Measurements from ENCODE around the gene ATF4. TPM values are rescaled to one million over a fixed set of nuclear protein-coding genes. Genes with fewer than 3 reads are reported as not detected.
A peak's percentile ranks its signal among the peaks of the same experiment; 100 is the strongest.
"Not testable (repeated sequence)": the region's sequence is repeated elsewhere in the genome, so short reads cannot be mapped to it uniquely, and the experiment has no call there.

The ATF4 gene
- total and polyA plus RNA-seq, 2 of the 13 experiments (the other 11 are each of a cell fraction or from before 2014, with no cell fraction given) = 486 to 1,297 TPM

DNA sequence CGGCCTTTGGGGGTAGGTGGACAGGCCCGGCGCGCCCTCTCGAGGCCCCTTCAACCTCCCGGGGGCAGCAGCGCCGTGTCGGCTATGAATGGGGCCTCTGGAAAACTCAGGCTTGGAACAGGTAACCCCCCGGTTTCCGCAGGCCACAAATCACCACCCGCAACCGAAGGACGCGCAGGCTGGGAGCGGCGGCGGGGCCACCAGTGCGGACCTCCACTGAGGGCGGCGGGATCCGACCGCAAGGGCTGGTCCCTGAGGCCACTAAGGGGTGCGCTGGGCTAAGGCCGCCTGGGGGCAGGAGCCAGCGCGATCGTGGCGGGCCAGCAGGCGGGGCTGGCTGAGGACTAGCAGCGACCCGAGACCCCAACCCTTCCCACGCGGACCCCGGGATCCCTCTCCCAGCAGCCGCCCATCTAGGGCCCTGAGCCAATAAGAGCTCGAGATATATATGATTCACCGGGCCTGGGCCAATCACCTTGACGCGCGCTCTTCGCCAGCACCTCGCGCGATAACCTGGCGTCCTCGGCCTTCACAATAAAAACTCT, 609 bp upstream of the ATF4 start (continued):
- TF ChIP-seq ZNF816 (CRISPR knock-in tag; IDR thresholded peaks at IDR 0.05; ENCODE audit: borderline replicate concordance) (0 out of 2 replicates have a peak, but pooled peaks have one; percentile 58), MYNN (CRISPR knock-in tag; IDR thresholded peaks at IDR 0.05; ENCODE audit: low read depth) (no peak), ESRRA (CRISPR knock-in tag; IDR thresholded peaks at IDR 0.05; ENCODE audit: low read depth) (no peak)

- H3K9me3 ChIP-seq (ENCODE audit: low read length); in situ Hi-C loops (cut with HindIII; ENCODE audit: extremely low pct_ligation_motif_present, low pct_unique_long_range_greater_than_20kb); BruUV-seq (replicated peaks); H3K27me3 ChIP-seq (ENCODE audit: control insufficient read depth in 1 of 2, insufficient read depth in 2 of 2, low read length in 2 of 2); FAIRE-seq; H2AFZ ChIP-seq (ENCODE audit: low read length); ATAC-seq; DNase-seq (ENCODE audit: low spot score); CTCF ChIA-PET (ENCODE audit: low intra/inter-chr PET ratio, low total read pairs); TF ChIP-seq MAZ (IDR thresholded peaks at IDR 0.05; ENCODE audit: borderline replicate concordance, low read depth, low read length): not testable (repeated sequence)
- Histone ChIP-seq H3K9ac (ENCODE audit: insufficient read depth, low read depth, low read length) (peak overlapping the region; percentile 100), H3K4me3 (replicated peaks in 1 of 3; ENCODE audit: insufficient read depth in 1 of 3, low read depth in 2 of 3, low read length in 3 of 3) (peak overlapping the region; percentile 98 to 100 (median 100)), H3K4me2 (ENCODE audit: low read depth, low read length) (peak overlapping the region; percentile 96), H3K4me1 (ENCODE audit: insufficient read depth, low read length) (peaks cover 56% of the 10 kb centered on the region), H3K27ac (ENCODE audit: extremely low read length, insufficient read depth, low read length) (peak overlapping the region; percentile 100), H4K20me1 (ENCODE audit: insufficient read depth, low read length) (peaks cover 44% of the 10 kb centered on the region), H3K36me3 (replicated peaks in 1 of 2; ENCODE audit: control insufficient read depth in 1 of 2, insufficient read depth in 2 of 2, low read length in 2 of 2) (peaks cover 17 to 28% of the 10 kb centered on the region in 2 experiments; a peak in 4 of 5 replicates), H3K79me2 (ENCODE audit: insufficient read depth, low read length) (peaks cover 40% of the 10 kb centered on the region)
- intact Hi-C loops (cut with micrococcal nuclease; ENCODE audit: unreplicated experiment) = loop anchor here (2.0 kb wide), 1 partner anchor 18 kb away; the partner anchor contains the start of gene MIEF1
- 0 out of 2 replicates have a peak, but pooled peaks have one; percentile 12 for TF ChIP-seq PRMT3 (CRISPR knock-in tag; IDR thresholded peaks at IDR 0.05; ENCODE audit: borderline replicate concordance, low read depth)
- peak; percentile 10; the same call in 1 of the 2 replicates for TF ChIP-seq ZBTB7A (CRISPR knock-in tag; IDR thresholded peaks at IDR 0.05)
- peak; percentile 58; the same call in 1 of the 2 replicates for TF ChIP-seq SRF (IDR thresholded peaks at IDR 0.05; ENCODE audit: low read depth, low read length)
- 0 out of 2 replicates have a peak, but pooled peaks have one; percentile 5 for TF ChIP-seq ZNF782 (CRISPR knock-in tag; IDR thresholded peaks at IDR 0.05; ENCODE audit: borderline replicate concordance)
- TF ChIP-seq FOXC1 (CRISPR knock-in tag; IDR thresholded peaks at IDR 0.05; ENCODE audit: borderline replicate concordance) = 0 out of 2 replicates have a peak, but pooled peaks have one; percentile 5
- 0 out of 2 replicates have a peak, but pooled peaks have one; percentile 16 for TF ChIP-seq ZBTB38 (CRISPR knock-in tag; IDR thresholded peaks at IDR 0.05)
- TF ChIP-seq THAP7 (CRISPR knock-in tag; IDR thresholded peaks at IDR 0.05) = peak; percentile 34; the same call in 1 of the 2 replicates
- 0 out of 2 replicates have a peak, but pooled peaks have one; percentile 75 for TF ChIP-seq PAF1 (CRISPR knock-in tag; IDR thresholded peaks at IDR 0.05)
- TF ChIP-seq MAZ (CRISPR knock-in tag; IDR thresholded peaks at IDR 0.05; ENCODE audit: low read depth) = 0 out of 2 replicates have a peak, but pooled peaks have one; percentile 20
- TF ChIP-seq AKAP8 (CRISPR knock-in tag; IDR thresholded peaks at IDR 0.05) = peak; percentile 67; the same call in 1 of the 2 replicates
- 0 out of 2 replicates have a peak, but pooled peaks have one; percentile 28 for TF ChIP-seq FLYWCH1 (CRISPR knock-in tag; IDR thresholded peaks at IDR 0.05)
- peak; percentile 51; the same call in 1 of the 2 replicates for TF ChIP-seq SP4 (CRISPR knock-in tag; IDR thresholded peaks at IDR 0.05)
- 10% methylated on average over 7 of the region's 28 CpGs for WGBS (ENCODE audit: low lambda C conversion rate)
- POLR2A ChIA-PET = interaction anchor here (1.7 to 3.0 kb wide), 4 partner anchors 9 to 202 kb away, joined by 25 to 118 read pairs (median 58); partner anchors contain the start of genes MIEF1, RPL3 and RPS19BP1
These were observed 934 bp downstream of the ATF4 start for GRCh38 chr22:39521106-39521885.

Data from HepG2 (cell line).